Right lobe of liver (tissue), 6 donors: ENCODE results near the gene TTC7B. TPM values are rescaled to one million over a fixed set of nuclear protein-coding genes. Genes with fewer than 3 reads are reported as not detected.
"Not testable (repeated sequence)": the region's sequence is repeated elsewhere in the genome, so short reads cannot be mapped to it uniquely, and the experiment has no call there.

ENCODE experiments used
- ATAC-seq, 4 donors: fragments of 200-7000 bp; cut with Tn5 transposase; one replicate each; pipeline ENCODE4 v1.9.1; 2020; ENCODE audit warnings: mild to moderate bottlenecking in 4 of 4, moderate library complexity in 4 of 4
- DNase-seq, 3 donors: peaks; one replicate each; pipeline ENCODE4 v3.0.0-alpha.2; 2020
- H3K27ac ChIP-seq, 3 donors: fragments of 200-600 bp; one replicate each; pipeline ENCODE4 v1.8.0; 2022
- H3K27me3 ChIP-seq, 2 donors: fragments of 200-600 bp; one replicate each; pipeline ENCODE4 v1.8.0; 2022
- H3K36me3 ChIP-seq, 4 donors: fragments of 200-600 bp; sonication (generic) in 1 of 4; one replicate each; pipeline versions ENCODE4 v1.5.1 to v1.8.0; 2017 to 2022; ENCODE audit warnings: control low read depth in 1 of 4
- H3K4me1 ChIP-seq, 4 donors: fragments of 200-600 bp; sonication (generic) in 1 of 4; one replicate each; pipeline versions ENCODE4 v1.5.1 to v1.8.0; 2017 to 2022; ENCODE audit warnings: control low read depth in 1 of 4
- H3K4me3 ChIP-seq, 3 donors: fragments of 200-600 bp; one replicate each; pipeline ENCODE4 v1.8.0; 2022
- H3K9me3 ChIP-seq, 4 donors: fragments of 200-600 bp; sonication (generic) in 1 of 4; one replicate each; pipeline versions ENCODE4 v1.5.1 to v1.8.0; 2017 to 2022; ENCODE audit warnings: control low read depth in 1 of 4
- POLR2A ChIP-seq: fragments of 450-650 bp; IDR thresholded peaks from one replicate; pipeline ENCODE4 v1.6.1; 2017; ENCODE audit warnings: antibody characterized with exemption, mild to moderate bottlenecking
- WGBS: methylation state at CpG from one replicate; pipeline ENCODE4 v1.1.6; 2018; ENCODE audit warnings: low coverage, low lambda C conversion rate; ENCODE audit not compliant: insufficient coverage; ENCODE audit errors: missing lambda C conversion rate; 5-methylcytosine and 5-hydroxymethylcytosine counted together
- intact Hi-C, 2 donors: fragments of 100-400 bp; cut with DNase I; formaldehyde crosslinking; loops; one replicate each; pipeline versions ENCODE4 v1.11.2 to v1.14.1; 2022
- total RNA-seq, 6 experiments: library from RNA; depleted of rRNA in 2 of 6; stranded (reverse); fragments of >200 nt in 2 of 6; fragmentation: NEBNext Ultra II Directional in 3 of 6; extraction: Animal tissue kit (Norgen Biotek cat#: 25700) in 3 of 6; gene quantifications; one replicate each; pipeline versions ENCODE4 v1.1.0 to v1.2.4, GENCODE V29; 2016 to 2023
- TF ChIP-seq, protein P1 (sequence below), 4 donors: fragments of 200-600 bp in 3 of 4; fragments of 450-650 bp in 1 of 4; IDR thresholded peaks; one replicate each; pipeline versions ENCODE4 v1.5.1 to v1.8.0; 2016 to 2022; ENCODE audit warnings: antibody characterized with exemption in 4 of 4, mild to moderate bottlenecking in 2 of 4
- donor health status: DM: no; HTN: yes; CAD: no.
- donor health status: DM: no; HTN: no; CAD: no.
- donor health status: DM: no; HTN: no; CAD: no.
- donor health status: DM: no; HTN: yes; CAD: no.
- donor health status: DM: no; HTN: yes; CAD: no.

The TTC7B gene
- total RNA-seq, 6 experiments from 2014 or later: 18.4 to 56.1 (median 37.5) TPM

DNA sequence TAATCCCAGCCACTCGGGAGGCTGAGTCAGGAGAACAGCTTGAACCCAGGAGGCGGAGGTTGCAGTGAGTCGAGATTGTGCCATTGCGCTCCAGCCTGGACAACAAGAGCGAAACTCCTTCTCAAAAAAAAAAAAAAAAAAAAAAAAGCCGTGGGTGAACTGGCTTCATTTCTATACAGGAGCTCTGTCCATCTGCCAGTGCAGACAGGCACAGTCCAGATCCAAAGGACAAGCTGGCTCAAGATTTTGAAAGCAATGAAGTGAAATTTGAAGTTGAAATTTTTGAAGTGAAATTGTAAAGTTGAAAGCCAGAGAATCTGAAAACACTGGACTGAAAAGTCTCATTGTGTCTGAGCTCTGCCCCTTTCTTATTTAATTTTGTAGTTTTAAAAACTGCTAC, 284.7 kb downstream of the TTC7B start:
- H3K9me3 ChIP-seq: no peaks in the 10 kb centered on the region
- no peak for ATAC-seq
- H3K27ac ChIP-seq: no peak overlapping the region
- intact Hi-C loops: no loop called here
- TF ChIP-seq POLR2A: no peak
- TF ChIP-seq, protein P1, sequence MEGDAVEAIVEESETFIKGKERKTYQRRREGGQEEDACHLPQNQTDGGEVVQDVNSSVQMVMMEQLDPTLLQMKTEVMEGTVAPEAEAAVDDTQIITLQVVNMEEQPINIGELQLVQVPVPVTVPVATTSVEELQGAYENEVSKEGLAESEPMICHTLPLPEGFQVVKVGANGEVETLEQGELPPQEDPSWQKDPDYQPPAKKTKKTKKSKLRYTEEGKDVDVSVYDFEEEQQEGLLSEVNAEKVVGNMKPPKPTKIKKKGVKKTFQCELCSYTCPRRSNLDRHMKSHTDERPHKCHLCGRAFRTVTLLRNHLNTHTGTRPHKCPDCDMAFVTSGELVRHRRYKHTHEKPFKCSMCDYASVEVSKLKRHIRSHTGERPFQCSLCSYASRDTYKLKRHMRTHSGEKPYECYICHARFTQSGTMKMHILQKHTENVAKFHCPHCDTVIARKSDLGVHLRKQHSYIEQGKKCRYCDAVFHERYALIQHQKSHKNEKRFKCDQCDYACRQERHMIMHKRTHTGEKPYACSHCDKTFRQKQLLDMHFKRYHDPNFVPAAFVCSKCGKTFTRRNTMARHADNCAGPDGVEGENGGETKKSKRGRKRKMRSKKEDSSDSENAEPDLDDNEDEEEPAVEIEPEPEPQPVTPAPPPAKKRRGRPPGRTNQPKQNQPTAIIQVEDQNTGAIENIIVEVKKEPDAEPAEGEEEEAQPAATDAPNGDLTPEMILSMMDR (IDR thresholded peaks at IDR 0.05): no peak
- no peaks in the 10 kb centered on the region for H3K36me3 ChIP-seq
- no peak overlapping the region for H3K4me3 ChIP-seq
- DNase-seq: no peak
- no peaks in the 10 kb centered on the region for H3K27me3 ChIP-seq
- H3K4me1 ChIP-seq: no peaks in the 10 kb centered on the region
- 84% methylated on average over 4 of the region's 6 CpGs for WGBS

DNA sequence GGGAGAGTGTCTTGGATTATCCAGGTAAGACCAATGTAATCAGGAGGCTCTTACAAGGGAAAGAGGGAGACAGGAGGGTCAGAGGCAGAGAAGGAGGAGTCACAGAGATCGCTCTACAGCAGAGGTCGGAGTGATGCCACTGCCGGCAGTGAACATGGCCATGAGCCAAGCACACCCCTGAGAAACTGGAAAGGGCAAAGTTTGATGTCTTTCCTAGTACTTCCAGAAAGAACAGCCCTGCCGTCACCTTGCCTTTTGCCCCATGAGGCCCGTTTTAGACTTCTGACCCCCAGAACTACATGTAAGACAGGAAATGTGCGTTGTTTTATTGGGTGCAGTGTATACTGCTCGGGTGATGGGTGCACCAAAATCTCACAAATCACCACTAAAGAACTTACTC, 285.7 kb downstream of the TTC7B start:
- TF ChIP-seq, protein P1 (IDR thresholded peaks at IDR 0.05): no peak
- TF ChIP-seq POLR2A: no peak
- intact Hi-C loops: no loop called here
- no peaks in the 10 kb centered on the region for H3K9me3 ChIP-seq
- H3K27me3 ChIP-seq: no peaks in the 10 kb centered on the region
- H3K27ac ChIP-seq: no peak overlapping the region
- no peak overlapping the region for H3K4me3 ChIP-seq
- 61% methylated on average over 6 of the region's 7 CpGs for WGBS
- H3K36me3 ChIP-seq: no peaks in the 10 kb centered on the region
- DNase-seq (no peak), ATAC-seq (no peak)
- no peaks in the 10 kb centered on the region for H3K4me1 ChIP-seq

DNA sequence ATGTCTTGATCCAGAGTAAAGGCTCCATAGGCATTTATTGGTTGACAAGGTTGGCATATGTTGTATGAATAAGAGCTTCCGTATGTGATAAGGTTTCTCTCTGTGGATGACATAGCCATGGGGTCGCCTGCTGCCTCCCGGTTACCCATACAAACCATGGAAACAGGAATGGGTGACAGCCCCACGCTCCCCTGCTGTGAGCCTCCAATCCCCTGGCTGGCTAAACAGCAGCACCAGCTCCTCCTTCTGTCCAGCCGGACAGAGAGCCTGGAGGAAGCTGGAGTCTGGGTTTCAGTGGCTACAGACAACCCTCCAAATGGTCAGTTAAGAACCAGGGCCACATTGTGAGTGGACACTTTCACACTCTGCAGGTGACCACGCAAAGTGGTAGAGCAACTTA, 288.3 kb downstream of the TTC7B start:
- no peaks in the 10 kb centered on the region for H3K36me3 ChIP-seq
- intact Hi-C loops: no loop called here
- no peaks in the 10 kb centered on the region for H3K27me3 ChIP-seq
- H3K27ac ChIP-seq: no peak overlapping the region
- TF ChIP-seq, protein P1 (IDR thresholded peaks at IDR 0.05): no peak
- DNase-seq (no peak), ATAC-seq (no peak)
- no CpG with 5 or more reads among the region's 6 CpGs for WGBS
- no peaks in the 10 kb centered on the region for H3K4me1 ChIP-seq
- H3K9me3 ChIP-seq: no peaks in the 10 kb centered on the region
- no peak overlapping the region for H3K4me3 ChIP-seq

DNA sequence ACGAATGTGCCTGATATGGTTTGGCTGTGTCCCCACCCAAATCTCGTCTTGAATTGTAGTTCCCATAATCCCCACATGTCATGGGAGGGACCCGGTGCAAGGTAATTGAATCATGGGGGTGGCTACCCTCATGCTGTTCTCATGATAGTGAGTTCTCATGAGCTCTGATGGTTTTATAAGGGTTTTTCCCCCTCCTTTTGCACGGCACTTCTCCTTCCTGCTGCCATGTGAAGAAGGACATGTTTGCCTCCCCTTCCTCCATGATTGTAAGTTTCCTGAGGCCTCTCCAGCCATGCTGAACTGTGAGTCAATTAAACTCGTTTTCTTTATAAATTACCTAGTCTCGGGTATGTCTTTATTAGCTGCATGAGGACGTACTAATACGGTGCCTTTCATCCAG, 289.7 kb downstream of the TTC7B start:
- H3K4me1 ChIP-seq, H3K9me3 ChIP-seq, H3K27me3 ChIP-seq, DNase-seq, ATAC-seq, H3K27ac ChIP-seq, H3K4me3 ChIP-seq, intact Hi-C loops, H3K36me3 ChIP-seq: not testable (repeated sequence)
- 70% methylated on average over 7 of the region's 8 CpGs for WGBS

DNA sequence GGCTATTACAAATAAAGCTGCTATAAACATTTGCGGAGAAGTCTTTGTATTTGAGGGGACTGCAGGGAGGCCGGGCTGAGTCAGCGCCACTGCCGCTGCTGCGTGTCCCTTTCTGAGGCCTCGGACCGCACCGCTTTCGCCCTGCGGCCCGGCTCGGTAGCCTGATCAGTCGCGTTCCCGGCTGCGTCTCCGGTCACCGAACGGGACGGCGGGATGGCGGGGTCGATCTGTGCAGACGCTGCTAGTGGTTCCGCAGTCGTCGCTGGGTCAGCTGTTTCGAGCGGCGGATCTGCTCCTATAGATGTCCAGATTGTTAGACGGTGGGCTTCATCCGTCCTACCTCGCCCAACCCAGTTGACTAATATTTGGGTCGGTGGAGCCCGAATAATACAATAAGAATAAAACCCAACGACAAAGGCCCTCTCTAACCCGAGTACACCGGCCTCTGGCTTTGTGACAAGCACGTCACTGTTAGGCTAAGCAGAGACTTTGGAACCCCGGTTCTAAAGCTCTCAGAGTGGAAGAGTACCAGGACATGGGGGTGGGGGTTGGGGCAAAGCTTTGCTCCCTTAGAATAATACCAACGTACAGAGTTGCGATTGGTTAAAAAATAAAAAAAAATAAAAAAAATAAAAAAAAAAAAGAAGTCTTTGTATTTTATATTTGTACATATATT, 290.7 kb downstream of the TTC7B start:
- intact Hi-C loops: not testable (repeated sequence)

More for the DNA sequence above, 290.7 kb downstream of the TTC7B start:
- H3K27me3 ChIP-seq, H3K36me3 ChIP-seq, DNase-seq, H3K9me3 ChIP-seq, H3K4me1 ChIP-seq, H3K4me3 ChIP-seq, H3K27ac ChIP-seq: not testable (repeated sequence)
- WGBS: 30% methylated on average over 9 of the region's 42 CpGs
- ATAC-seq: peak; percentile 78 to 92 (median 88)
